Ectodermal cell (in vitro differentiated cells): ENCODE data around the gene LAMC3.

Experiments used
- H3K27ac ChIP-seq: 2 replicates; pipeline ENCODE4 v1.7.0; 2013; ENCODE audit warnings: mild to moderate bottlenecking, low read depth, low read length; ENCODE audit not compliant: insufficient read depth, poor library complexity, severe bottlenecking
- H3K27me3 ChIP-seq: 2 replicates; pipeline ENCODE4 v1.7.0; 2013; ENCODE audit warnings: mild to moderate bottlenecking, low read length; ENCODE audit not compliant: insufficient read depth, control insufficient read depth, poor library complexity, severe bottlenecking
- H3K36me3 ChIP-seq: one replicate; pipeline ENCODE4 v1.7.0; 2013; ENCODE audit warnings: low read length; ENCODE audit not compliant: control insufficient read depth, insufficient read depth
- H3K4me1 ChIP-seq: one replicate; pipeline ENCODE4 v1.7.0; 2013; ENCODE audit warnings: low read length; ENCODE audit not compliant: control insufficient read depth, insufficient read depth
- H3K4me3 ChIP-seq: 2 replicates; pipeline ENCODE4 v1.7.0; 2013; ENCODE audit warnings: low read depth, low read length, control low read depth; ENCODE audit not compliant: insufficient read depth
- H3K9me3 ChIP-seq: 2 replicates; pipeline ENCODE4 v1.7.0; 2013; ENCODE audit warnings: mild to moderate bottlenecking, low read length, moderate library complexity; ENCODE audit not compliant: control insufficient read depth
- WGBS, 2 experiments: methylation state at CpG; one replicate each; pipeline ENCODE4 v1.1.7; 2013; ENCODE audit warnings: missing lambda C conversion rate in 2 of 2; 5-methylcytosine and 5-hydroxymethylcytosine counted together

Gene LAMC3

DNA sequence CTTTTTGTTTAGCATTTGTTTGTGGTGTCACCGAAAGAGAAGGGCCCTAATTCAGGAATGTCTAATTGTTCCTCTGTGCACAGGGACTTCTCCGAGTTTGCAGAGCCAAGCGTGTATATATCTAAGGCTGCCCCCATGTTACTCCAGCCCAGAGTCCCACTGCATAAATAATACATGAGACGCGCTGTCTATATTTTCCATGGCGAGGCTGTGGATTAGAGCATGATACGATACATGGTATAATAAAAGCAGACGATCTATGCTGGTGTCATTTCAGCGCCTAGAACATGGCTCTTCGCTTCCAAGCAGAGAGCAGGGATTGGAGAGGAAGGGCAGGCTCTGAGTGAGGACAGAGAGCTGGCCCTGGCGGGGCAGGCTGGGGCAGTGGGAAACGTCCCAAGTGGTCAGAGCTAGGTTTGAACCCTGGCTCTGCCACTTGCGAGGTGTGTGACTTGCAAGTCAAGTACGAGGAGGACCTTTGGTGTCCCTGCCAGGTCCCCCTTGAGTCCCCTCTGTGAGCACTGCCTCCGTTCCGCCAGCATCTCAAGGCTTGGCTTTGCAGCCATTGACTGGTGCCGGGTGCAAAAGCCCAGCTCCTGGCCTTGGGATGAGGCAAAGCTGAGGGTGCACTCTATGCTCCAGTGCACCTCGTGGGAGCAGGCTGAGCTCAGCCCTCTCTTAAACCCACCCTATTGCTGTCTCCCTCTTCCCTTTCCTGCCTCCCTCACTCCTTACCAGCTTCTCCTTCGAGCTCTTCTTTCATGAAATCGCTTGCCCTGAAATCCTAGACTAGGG lies 29.2 kb upstream of the LAMC3 start:
- WGBS, 2 experiments: 93 to 94% methylated on average over 20 of the region's 20 CpGs

DNA sequence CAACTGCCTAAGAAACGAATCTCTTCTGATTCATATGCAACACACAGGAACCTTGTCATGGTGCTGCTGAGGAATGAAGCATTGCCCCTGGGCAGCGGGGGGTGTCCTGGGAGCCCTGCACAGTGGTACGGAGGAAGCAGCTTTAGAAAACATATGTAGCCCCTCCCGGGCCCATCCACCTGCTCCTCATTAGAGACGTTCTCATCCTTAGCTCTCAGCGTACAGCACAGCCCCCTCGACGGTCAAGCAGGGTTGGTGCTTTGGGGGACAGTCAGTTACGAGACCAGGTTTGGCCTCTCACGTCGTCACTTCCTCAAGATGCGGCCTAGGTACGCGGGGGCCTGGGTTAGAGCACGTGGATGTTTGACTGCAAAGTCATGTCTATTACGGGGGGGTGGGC lies 28.4 kb upstream of the LAMC3 start:
- Histone ChIP-seq H3K27me3 (no peaks in the 10 kb centered on the region), H3K36me3 (no peaks in the 10 kb centered on the region), H3K4me1 (peaks cover 10% of the 10 kb centered on the region), H3K27ac (no peak overlapping the region), H3K9me3 (no peaks in the 10 kb centered on the region), H3K4me3 (no peak overlapping the region)
- 93 to 94% methylated on average over 16 of the region's 16 CpGs for WGBS, 2 experiments

More for the DNA sequence above, 29.2 kb upstream of the LAMC3 start:
- no peaks in the 10 kb centered on the region for H3K36me3 ChIP-seq
- peaks cover 10% of the 10 kb centered on the region for H3K4me1 ChIP-seq
- H3K27me3 ChIP-seq: no peaks in the 10 kb centered on the region
- no peak overlapping the region for H3K4me3 ChIP-seq
- no peaks in the 10 kb centered on the region for H3K9me3 ChIP-seq
- no peak overlapping the region for H3K27ac ChIP-seq

- 88 to 90% methylated on average over 10 of the region's 10 CpGs for WGBS, 2 experiments
- no peaks in the 10 kb centered on the region for H3K27me3 ChIP-seq
These were observed 27.8 kb upstream of the LAMC3 start for GRCh38 chr9:130981002-130981755.

GRCh38 chr9:130981756-130982137 lies 27.2 kb upstream of the LAMC3 start:
- Histone ChIP-seq H3K27ac (no peak overlapping the region), H3K4me1 (peaks cover 15% of the 10 kb centered on the region), H3K4me3 (no peak overlapping the region), H3K27me3 (no peaks in the 10 kb centered on the region), H3K9me3 (no peaks in the 10 kb centered on the region), H3K36me3 (no peaks in the 10 kb centered on the region)
- 75 to 78% methylated on average over 14 of the region's 14 CpGs for WGBS, 2 experiments

More at GRCh38 chr9:130981002-130981755, 27.8 kb upstream of the LAMC3 start:
- no peak overlapping the region for H3K4me3 ChIP-seq
- no peak overlapping the region for H3K27ac ChIP-seq
- H3K4me1 ChIP-seq: peaks cover 10% of the 10 kb centered on the region
- no peaks in the 10 kb centered on the region for H3K9me3 ChIP-seq
- H3K36me3 ChIP-seq: no peaks in the 10 kb centered on the region

DNA sequence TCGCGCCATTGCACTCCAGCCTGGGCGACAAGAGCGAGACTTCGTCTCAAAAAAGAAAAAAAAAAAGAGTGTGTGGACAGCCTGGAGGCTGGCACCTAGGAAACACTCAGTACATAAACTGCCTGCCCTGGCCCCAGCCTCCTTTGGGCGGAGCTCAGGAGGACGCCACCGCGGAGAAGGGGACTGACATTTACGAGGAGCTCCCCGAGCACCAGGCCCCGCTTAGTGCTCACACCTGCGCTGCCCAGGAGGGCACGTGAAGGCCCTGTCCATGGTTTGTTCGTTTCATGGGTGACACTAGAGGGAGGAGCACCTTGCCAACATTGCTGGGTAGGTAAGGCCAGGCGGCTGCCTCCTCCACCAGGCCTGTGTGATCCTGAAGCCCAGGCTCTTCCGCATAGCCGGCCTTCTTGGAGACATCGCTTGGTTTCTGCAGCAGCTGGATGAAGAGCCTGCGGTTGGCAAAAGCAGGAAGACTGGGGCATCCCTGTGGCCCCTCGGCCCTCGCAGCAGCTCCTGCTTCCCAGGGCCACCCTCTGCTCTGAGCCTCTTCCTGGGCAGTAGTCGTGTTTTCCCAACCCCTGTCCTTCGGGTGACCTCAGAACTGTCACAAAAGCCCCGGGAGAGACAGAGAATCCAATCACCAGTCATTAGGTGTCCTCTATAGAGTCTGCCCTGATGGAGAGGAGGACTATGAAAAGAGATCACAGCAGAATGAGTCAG lies 26.2 kb upstream of the LAMC3 start:
- 86 to 89% methylated on average over 25 of the region's 25 CpGs for WGBS, 2 experiments
- peaks cover 17% of the 10 kb centered on the region for H3K4me1 ChIP-seq
- no peaks in the 10 kb centered on the region for H3K27me3 ChIP-seq
- H3K9me3 ChIP-seq: no peaks in the 10 kb centered on the region
- no peak overlapping the region for H3K4me3 ChIP-seq
- no peak overlapping the region for H3K27ac ChIP-seq
- H3K36me3 ChIP-seq: no peaks in the 10 kb centered on the region

GRCh38 chr9:130983359-130983670 lies 25.7 kb upstream of the LAMC3 start:
- no peaks in the 10 kb centered on the region for H3K9me3 ChIP-seq
- no peaks in the 10 kb centered on the region for H3K36me3 ChIP-seq
- H3K4me3 ChIP-seq: no peak overlapping the region
- no peak overlapping the region for H3K27ac ChIP-seq
- WGBS, 2 experiments: 76 to 79% methylated on average over 6 of the region's 6 CpGs
- peaks cover 17% of the 10 kb centered on the region for H3K4me1 ChIP-seq
- H3K27me3 ChIP-seq: no peaks in the 10 kb centered on the region

- no peaks in the 10 kb centered on the region for H3K9me3 ChIP-seq
- H3K27me3 ChIP-seq: no peaks in the 10 kb centered on the region
- no peak overlapping the region for H3K4me3 ChIP-seq
- peaks cover 17% of the 10 kb centered on the region for H3K4me1 ChIP-seq
- 91 to 94% methylated on average over 11 of the region's 11 CpGs for WGBS, 2 experiments
- no peaks in the 10 kb centered on the region for H3K36me3 ChIP-seq
- no peak overlapping the region for H3K27ac ChIP-seq
These were observed 25.0 kb upstream of the LAMC3 start for GRCh38 chr9:130983970-130984369.

- H3K27ac ChIP-seq: no peak overlapping the region
- peaks cover 17% of the 10 kb centered on the region for H3K4me1 ChIP-seq
- WGBS, 2 experiments: 92 to 94% methylated on average over 8 of the region's 8 CpGs
- no peaks in the 10 kb centered on the region for H3K9me3 ChIP-seq
- no peak overlapping the region for H3K4me3 ChIP-seq
- no peaks in the 10 kb centered on the region for H3K27me3 ChIP-seq
- H3K36me3 ChIP-seq: no peaks in the 10 kb centered on the region
These were observed 24.5 kb upstream of the LAMC3 start for GRCh38 chr9:130984521-130984920.

GRCh38 chr9:130985029-130985428 lies 23.9 kb upstream of the LAMC3 start:
- 94 to 95% methylated on average over 6 of the region's 6 CpGs for WGBS, 2 experiments
- Histone ChIP-seq H3K4me3 (no peak overlapping the region), H3K27me3 (no peaks in the 10 kb centered on the region), H3K9me3 (no peaks in the 10 kb centered on the region), H3K36me3 (no peaks in the 10 kb centered on the region), H3K27ac (no peak overlapping the region), H3K4me1 (peaks cover 18% of the 10 kb centered on the region)

DNA sequence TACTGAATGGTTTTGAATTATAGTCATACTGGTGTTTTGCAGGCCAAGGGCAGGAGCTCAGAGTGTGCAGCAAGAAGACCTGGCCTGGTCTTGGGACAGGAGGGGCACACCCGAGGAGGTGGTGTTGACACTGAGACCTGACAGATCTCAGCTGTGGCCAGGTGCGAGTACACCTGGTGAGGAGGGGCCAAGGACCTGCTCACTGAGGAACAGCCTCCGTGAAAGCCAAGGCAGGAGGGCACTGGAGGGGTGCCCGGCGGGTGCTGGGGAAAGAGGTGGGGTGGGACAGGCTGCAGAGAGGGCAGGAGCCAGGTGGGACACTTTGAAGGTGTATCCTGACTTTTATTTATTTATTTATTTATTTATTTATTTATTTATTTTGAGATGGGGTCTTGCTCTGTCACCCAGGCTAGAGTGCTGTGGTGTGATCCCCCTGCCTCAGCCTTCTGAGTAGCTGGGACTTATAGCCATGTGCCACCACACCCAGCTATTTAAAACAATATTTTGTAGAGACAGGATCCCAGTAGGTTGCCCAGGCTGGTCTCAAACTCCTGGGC lies 23.3 kb upstream of the LAMC3 start:
- WGBS, 2 experiments: 72 to 76% methylated on average over 5 of the region's 5 CpGs
- Histone ChIP-seq H3K27me3 (no peaks in the 10 kb centered on the region), H3K27ac (no peak overlapping the region), H3K4me1 (peaks cover 25% of the 10 kb centered on the region), H3K4me3 (no peak overlapping the region), H3K36me3 (no peaks in the 10 kb centered on the region), H3K9me3 (no peaks in the 10 kb centered on the region)
